Stimulated activated CD8-positive, alpha-beta memory T cell treated with anti-CD3 and anti-CD28 coated beads, Interleukin-4, amount 100 ng/mL, for 48 hours (primary cell): ENCODE measurements around the gene POU3F1.

Experiments used
- DNase-seq: peaks from one replicate; pipeline ENCODE4 v3.0.0-alpha.2; 2020

The POU3F1 gene

GRCh38 chr1:38073534-38074301 is 27.1 kb upstream of the POU3F1 start:
- no peak for DNase-seq

DNA sequence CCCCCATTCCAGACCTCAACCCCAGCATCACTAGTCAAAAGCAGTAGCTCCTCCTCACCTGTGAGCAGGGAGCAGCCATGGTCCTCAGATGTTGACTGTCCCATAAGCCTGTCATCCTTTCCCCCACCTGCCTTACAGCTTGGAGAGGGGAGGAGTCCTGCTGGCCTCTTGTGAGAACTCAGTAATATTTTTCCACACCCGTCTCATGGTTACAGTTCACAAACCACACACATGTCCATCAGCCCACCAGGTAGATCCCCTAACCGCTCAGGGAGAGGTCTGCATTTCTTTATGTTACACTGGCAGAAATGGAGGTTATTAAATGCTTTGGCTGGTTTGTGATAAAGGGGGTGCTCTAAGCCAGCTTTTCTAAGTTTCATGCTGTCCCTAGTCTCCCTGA is 26.3 kb upstream of the POU3F1 start:
- DNase-seq = no peak

GRCh38 chr1:38071312-38072256 is 25.0 kb upstream of the POU3F1 start:
- no peak for DNase-seq

- DNase-seq = no peak
Observed at GRCh38 chr1:38068980-38069340, 22.4 kb upstream of the POU3F1 start.

DNA sequence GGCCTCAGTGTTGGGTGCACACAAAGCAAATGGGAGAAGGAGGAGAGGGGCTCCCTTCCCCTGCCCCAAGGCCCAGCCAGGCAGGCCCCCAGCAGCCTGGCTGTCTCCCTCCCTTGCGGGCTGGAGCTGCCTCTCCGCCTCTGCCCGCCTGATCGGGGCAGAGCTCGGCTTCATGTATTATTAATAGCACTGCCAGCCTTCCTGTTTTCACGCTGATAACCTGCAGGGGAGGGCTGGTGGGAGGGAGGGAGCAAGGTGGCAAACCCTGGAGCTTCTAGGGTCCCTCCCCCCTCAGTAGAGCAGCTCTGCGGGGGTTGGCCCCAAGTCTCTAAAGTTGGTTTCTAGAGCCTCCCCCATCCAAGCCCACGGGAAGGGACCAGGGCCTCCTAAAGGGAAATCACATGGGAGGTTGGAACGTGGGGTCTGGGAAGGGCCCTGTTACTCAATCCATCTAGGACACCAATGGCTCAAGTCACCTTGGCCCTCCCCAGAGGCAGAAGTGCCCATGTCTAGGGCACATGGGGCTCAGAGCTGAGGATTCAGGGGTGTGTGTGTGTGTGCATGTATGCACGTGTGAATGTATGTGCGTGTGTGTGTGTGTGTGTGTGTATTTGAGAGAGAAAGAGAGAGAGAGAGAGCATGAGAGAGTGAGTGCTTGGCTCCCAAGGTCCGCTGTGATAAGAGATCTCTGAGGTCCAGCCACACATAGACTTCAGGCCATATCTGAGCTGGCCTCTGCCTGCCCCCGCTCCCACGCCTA is 21.8 kb upstream of the POU3F1 start:
- no peak for DNase-seq

DNA sequence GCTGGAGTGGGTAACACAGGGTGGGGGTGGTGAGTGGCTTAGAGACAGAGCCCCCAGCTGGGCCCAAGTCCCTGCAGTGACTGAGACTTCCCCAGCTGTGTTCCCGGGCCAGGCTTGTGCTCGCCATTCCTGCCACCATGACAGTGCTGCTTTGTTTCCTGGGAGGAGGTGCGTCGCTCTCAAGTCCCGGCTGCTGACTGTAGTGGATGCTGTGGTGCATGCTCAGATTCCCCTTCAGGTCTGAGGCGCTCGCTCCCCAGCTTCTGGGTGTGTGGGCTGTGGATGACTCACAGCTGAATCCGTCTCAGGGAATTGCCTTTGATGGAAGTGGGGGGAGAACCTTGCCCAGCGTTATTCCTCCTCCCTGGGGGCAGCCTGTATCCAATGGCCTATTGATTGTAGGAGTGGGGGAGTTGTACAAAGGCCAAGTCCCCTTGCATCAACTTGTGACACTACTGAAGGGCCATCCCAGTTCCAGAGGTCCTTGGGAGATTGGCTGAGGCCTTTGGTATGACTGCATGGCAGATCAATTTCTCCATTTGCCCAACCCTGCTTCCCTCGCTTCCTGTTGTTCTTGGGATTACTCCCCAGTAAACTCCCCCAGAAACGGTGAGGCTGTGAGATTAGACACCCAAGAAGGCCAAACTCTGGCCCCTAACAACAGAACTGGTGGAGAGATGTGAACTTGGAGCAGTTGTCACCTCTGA is 17.8 kb upstream of the POU3F1 start:
- DNase-seq = no peak

- DNase-seq = no peak
Observed at GRCh38 chr1:38063616-38064015, 17.0 kb upstream of the POU3F1 start.

DNA sequence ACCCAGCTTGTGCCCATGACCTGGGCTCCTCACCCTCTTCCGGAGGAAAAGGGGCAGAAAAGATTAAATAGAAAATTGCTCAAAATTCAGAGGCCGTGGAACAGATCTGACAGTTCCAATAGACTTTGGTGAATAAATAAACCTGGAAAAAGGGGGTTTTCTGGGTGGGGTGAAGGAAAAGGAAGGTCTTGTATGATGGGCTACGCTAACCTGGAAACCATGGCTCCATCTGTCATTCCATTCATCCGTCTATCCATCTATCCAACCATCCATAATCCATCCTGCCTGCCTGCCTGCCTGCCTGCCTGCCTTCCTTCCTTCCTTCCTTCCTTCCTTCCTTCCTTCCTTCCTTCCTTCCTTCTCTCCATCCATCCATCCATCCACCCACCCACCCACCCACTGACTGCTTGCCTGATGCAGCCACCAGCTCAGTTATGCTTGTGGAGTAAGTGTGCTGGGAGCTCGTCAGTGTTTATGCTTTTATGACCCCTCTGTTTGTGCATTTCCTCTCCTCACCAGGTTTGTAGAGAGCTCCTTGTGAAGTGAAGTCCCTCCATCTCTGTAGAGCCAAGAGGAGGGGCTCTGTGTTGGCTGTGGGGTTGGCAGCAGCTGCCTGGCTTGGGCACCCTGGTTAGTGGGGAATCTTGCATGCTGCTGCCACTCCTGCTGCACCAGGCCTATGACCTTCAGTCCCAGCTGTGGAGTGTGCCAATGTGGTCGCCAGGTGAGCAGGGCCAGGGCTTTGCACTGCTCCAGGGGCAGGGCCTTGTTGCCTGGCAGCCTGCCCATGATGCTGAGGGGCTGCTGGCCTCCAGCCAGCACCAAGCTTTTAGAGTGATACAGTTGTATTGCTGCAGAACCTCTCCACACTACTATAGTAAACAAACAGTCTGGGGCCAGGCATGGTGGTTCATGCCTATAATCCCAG is 16.0 kb upstream of the POU3F1 start:
- no peak for DNase-seq

- DNase-seq = no peak
Observed at GRCh38 chr1:38061883-38062328, 15.3 kb upstream of the POU3F1 start.

DNA sequence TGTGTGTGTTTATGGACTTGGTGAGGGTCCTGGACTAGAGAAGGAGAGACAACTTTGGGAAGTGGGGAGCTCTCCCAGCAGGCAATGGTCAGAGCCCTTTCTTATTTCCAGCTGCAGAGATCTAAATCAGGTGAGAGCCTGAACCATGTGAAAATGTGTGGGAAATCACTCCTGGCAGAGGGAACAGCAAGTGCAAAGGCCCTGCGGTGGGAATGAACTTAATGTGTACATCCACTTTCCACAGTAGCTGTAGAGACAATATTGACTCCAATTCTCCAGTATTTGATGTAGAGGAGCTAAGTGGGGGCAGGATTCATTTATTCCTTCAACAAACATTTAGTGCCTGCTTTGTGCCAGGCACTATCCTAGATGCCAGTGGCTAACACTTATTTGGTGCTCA is 14.7 kb upstream of the POU3F1 start:
- no peak for DNase-seq

- DNase-seq = no peak
Observed at GRCh38 chr1:38060498-38060897, 13.9 kb upstream of the POU3F1 start.

GRCh38 chr1:38059635-38060250 is 13.2 kb upstream of the POU3F1 start:
- DNase-seq = no peak

- DNase-seq = no peak
Observed at GRCh38 chr1:38055965-38056364, 9.4 kb upstream of the POU3F1 start.

DNA sequence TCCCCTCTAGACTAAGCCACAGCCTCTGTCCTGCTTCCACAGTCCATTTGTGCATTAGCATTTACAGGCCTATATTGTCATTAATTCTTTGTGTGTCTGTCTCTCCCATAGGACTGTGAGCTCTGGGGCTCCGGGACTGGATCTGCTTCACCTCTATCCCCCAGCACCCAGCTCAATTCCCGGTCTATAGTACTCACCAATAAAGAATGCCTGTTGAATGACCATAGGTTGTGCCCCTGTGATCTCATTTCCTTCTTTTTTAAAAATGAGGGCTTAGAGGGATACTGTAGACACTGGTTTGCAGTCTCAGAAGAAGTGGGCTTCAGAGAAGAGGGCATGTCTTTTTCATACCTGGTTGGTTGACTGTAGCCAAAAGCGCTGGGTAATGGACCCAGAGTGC is 8.8 kb upstream of the POU3F1 start:
- no peak for DNase-seq

- DNase-seq = no peak
Observed at GRCh38 chr1:38053416-38054091, 7.0 kb upstream of the POU3F1 start.

GRCh38 chr1:38052750-38053415 is 6.3 kb upstream of the POU3F1 start:
- DNase-seq = no peak

DNA sequence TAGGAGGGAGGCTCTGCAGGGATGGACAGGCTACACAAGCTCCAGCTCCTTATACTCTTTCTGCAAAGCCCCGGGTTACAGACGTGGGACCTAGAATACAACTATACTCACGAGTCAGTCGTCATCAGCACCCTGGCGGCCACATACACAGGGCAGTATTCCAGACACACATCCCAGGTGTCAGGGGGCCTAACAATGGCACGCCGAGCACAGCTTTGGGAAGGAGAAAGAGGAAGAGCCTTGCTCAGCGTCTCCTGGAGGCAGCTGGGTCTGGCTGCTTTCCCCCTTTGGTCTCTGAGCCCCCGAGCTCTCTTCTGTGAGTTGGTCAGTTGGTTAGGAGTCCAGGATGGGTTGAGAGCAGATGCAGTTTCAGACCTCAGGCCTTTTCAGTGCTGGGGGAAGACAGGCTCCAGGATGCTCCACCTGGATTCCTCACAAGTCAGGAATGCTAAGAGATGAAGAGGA is 4.5 kb upstream of the POU3F1 start:
- DNase-seq = no peak

DNA sequence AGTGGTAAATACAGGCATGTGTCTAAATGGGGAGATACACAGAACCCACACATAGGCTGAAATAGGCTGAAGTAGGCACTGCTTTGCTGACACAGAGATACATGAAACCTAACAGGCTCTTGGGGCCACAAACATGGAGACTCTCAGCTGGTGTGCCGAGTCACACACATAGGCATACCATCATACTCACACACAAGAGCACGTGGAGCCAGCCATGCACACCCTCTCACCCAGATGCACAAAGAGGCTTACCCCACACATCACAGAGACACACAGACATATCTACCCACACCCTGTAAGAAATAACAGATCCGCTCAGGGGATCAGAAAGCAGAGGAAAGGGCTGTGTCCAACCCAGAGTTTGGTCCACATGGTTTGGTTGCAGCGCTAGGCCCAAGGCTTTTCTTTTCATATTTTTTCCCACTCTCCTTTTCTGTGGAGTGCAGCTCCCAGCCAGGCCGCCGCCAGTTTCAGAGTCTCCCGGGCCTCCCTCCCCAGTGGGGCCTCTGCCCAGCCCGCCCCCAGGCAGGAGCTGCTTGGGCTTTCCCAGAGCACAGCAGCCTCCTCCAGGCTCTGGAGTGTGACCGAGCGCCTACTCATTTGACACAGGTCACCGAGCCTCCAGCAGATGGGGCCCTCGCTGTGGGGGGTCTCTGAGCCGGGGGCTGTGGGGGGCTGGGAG is 3.9 kb upstream of the POU3F1 start:
- DNase-seq = no peak

DNA sequence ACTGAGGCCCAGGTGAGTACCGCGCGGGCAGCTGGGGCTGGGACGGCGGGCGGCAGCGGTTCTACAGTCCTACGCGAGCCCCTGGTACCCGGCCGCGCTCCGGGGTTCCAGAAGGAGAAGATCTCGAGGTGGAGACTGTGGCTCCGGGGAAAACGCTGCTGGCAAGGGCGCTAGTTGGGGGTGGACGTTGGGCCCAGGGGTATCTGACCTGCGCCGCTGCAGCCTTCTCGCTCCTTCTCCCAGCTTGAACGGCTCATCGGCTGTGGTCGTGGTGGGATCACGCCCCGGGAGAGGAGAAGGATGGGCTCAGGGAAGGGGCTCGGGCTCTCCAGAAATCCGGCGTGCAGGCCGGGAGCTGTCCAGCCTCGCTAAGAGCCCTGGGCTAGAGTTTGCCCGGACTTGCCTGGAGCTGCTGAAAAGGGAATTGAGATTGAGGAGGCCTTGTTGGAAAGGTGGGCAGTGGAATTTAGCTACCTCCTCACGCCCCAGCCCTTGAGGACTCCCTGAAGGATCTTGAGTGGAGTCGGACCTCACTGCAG is 1.1 kb upstream of the POU3F1 start:
- no peak for DNase-seq
